Naive thymus-derived CD8-positive, alpha-beta T cell (primary cell): ENCODE data around the gene ZFP28. TPM values are rescaled to one million over a fixed set of nuclear protein-coding genes. Genes with fewer than 3 reads are reported as not detected.
A peak's percentile ranks its signal among the peaks of the same experiment; 100 is the strongest.

ENCODE experiments used
- ATAC-seq, 2 donors: fragments of 150-1000 bp; cut with Tn5 transposase in 1 of 2; sonication (Bioruptor Pico), chemical (Tn5 transposase) in 1 of 2; 1 replicate in 1 of 2; 2 replicates in 1 of 2; pipeline ENCODE4 v1.10.0; 2021; ENCODE audit warnings: mild to moderate bottlenecking in 2 of 2, moderate library complexity in 2 of 2
- POLR2A ChIA-PET: fragments of 350-600 bp; sonication (Branson Sonifier 250); formaldehyde crosslinking; loops from one replicate; lab custom pipeline; 2021; ENCODE audit warnings: antibody characterized with exemption; lab: Charles Lee
- DNase-seq, 10 donors: peaks; one replicate each; pipeline versions ENCODE4 v3.0.0 to v3.0.0-alpha.2; 2020 to 2022
- H3K27ac Mint-ChIP-seq, 10 donors: one replicate each; pipeline ENCODE4 v1.8.0; 2020 to 2022; ENCODE audit warnings: mild to moderate bottlenecking in 10 of 10, mixed read lengths in 10 of 10, moderate library complexity in 4 of 10, inconsistent platforms in 1 of 10
- H3K27me3 Mint-ChIP-seq, 5 donors: one replicate each; pipeline ENCODE4 v1.8.0; 2021 to 2022; ENCODE audit warnings: mixed read lengths in 5 of 5
- H3K36me3 Mint-ChIP-seq, 3 donors: one replicate each; pipeline ENCODE4 v1.8.0; 2020 to 2022; ENCODE audit warnings: mixed read lengths in 3 of 3, mild to moderate bottlenecking in 2 of 3, inconsistent platforms in 1 of 3
- H3K4me1 Mint-ChIP-seq, 4 donors: one replicate each; pipeline ENCODE4 v1.8.0; 2021 to 2022; ENCODE audit warnings: mixed read lengths in 4 of 4
- H3K4me3 Mint-ChIP-seq, 10 donors: one replicate each; pipeline ENCODE4 v1.8.0; 2020 to 2022; ENCODE audit warnings: mild to moderate bottlenecking in 10 of 10, mixed read lengths in 10 of 10, moderate library complexity in 6 of 10, inconsistent platforms in 1 of 10
- H3K9me3 Mint-ChIP-seq, 9 donors: one replicate each; pipeline ENCODE4 v1.8.0; 2020 to 2022; ENCODE audit warnings: mixed read lengths in 9 of 9, mild to moderate bottlenecking in 3 of 9, inconsistent platforms in 1 of 9, moderate library complexity in 1 of 9
- polyA plus RNA-seq, 3 donors: library from polyadenylated mRNA; unstranded; fragments of 300-500 nt; fragmentation: Illumina TruSeq; gene quantifications; one replicate each; pipeline ENCODE4 v1.2.3, GENCODE V29; 2021
- total RNA-seq, 8 experiments: library from RNA in 2 of 8; stranded (reverse) in 2 of 8; gene quantifications; one replicate each; pipeline ENCODE4 v1.2.3 and lab custom pipeline; 2021 to 2026

ZFP28 gene
- total and polyA plus RNA-seq, 5 experiments from 2014 or later = 0.93 to 13.3 (median 2.8) TPM

DNA sequence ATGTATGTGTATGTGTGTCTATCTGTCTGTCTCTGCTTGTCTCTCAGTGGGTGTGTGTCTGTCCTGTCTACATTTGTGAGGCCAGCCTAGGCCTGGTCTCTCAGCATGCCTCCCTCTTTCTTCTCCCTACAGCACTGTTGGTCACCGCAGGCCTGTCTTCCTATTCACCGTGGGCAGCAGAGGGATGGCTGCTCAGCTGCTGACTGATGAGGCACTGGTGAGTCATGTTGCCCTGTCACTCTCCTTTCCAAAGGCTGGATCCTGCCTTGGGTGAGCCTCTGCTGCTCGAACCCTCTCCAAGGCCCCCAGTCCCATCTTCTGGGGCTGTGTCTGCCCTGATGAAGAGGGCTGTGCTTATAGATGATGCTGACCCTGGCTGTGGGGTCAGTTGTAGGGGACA, 62.6 kb downstream of the ZFP28 start:
- Mint-ChIP-seq H3K36me3 (peaks cover 57 to 87% (median 69%) of the 10 kb centered on the region in 3 donors), H3K27me3 (no peaks in the 10 kb centered on the region), H3K27ac (no peak overlapping the region), H3K9me3 (peaks cover 21 to 87% (median 44%) of the 10 kb centered on the region in 9 donors), H3K4me3 (peak overlapping the region in 1 of 10 donors; percentile 26), H3K4me1 (peaks cover 2 to 9% (median 8%) of the 10 kb centered on the region in 4 donors)
- no peak for ATAC-seq
- POLR2A ChIA-PET = no interaction called here
- DNase-seq = no peak

DNA sequence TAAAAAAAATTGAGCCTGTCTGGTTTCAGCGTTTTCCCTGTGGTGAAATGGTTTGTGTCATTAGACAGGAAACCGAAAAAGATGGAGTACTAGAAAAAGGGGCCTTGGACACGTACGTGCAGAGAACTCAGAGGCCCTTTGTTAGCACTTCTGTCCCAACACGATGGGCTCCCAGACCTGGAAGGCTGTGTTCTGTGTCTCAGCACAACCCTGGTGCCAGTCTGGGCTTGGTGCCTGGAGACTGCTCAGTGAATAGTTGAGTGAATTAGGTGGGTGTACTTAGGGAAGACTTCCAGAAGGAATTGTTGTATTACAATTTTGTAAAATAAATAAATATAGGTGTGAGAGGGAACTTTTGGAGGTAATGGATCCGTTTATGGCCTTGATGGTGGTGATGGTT, 65.1 kb downstream of the ZFP28 start:
- Mint-ChIP-seq H3K4me1 (peaks cover 0 to 3% (median 2%) of the 10 kb centered on the region in 4 donors), H3K36me3 (peaks cover 66 to 88% (median 75%) of the 10 kb centered on the region in 3 donors), H3K27me3 (no peaks in the 10 kb centered on the region), H3K27ac (no peak overlapping the region), H3K4me3 (no peak overlapping the region), H3K9me3 (peaks cover 15 to 96% (median 56%) of the 10 kb centered on the region in 9 donors)
- no peak for DNase-seq
- no peak for ATAC-seq
- POLR2A ChIA-PET = no interaction called here

Other genes starting within 250 kb of the ZFP28 start
- gene ZSCAN5A, start 224.1 kb upstream of the ZFP28 start, total RNA-seq = 10 to 100 TPM; 12.3 to 12.4 TPM
- gene ZSCAN5A, start 224.1 kb upstream of the ZFP28 start, polyA plus RNA-seq = 1 to 10 TPM; 7.4 to 8.9 (median 7.4) TPM
- gene ZNF582, start 145.4 kb upstream of the ZFP28 start, total RNA-seq = 1 to 10 TPM; 5.8 to 7.1 TPM
- gene ZNF582, start 145.4 kb upstream of the ZFP28 start, polyA plus RNA-seq = 1 to 10 TPM; 5.6 to 6.8 (median 6.5) TPM
- 10 to 100 TPM; 12.1 to 13.5 TPM for gene ZNF583, start 134.6 kb upstream of the ZFP28 start, total RNA-seq
- gene ZNF583, start 134.6 kb upstream of the ZFP28 start, polyA plus RNA-seq = 10 to 100 TPM; 14.0 to 17.3 (median 14.5) TPM
- gene ZNF667, start 61.6 kb upstream of the ZFP28 start, total RNA-seq = 10 to 100 TPM; 12.1 to 14.7 TPM
- gene ZNF667, start 61.6 kb upstream of the ZFP28 start, polyA plus RNA-seq = 1 to 10 TPM; 4.2 to 6.5 (median 4.5) TPM
- gene ZNF471, start 31.1 kb upstream of the ZFP28 start, total RNA-seq = 10 to 100 TPM; 10.6 to 10.8 TPM
- under 1 TPM in 2 of 3 donors, not detected in 1; 0.61 to 0.89 TPM for gene ZNF471, start 31.1 kb upstream of the ZFP28 start, polyA plus RNA-seq
- 1 to 10 TPM; 8.5 to 9.0 TPM for gene ZNF470, start 28.5 kb downstream of the ZFP28 start, total RNA-seq
- gene ZNF470, start 28.5 kb downstream of the ZFP28 start, polyA plus RNA-seq = 1 to 10 TPM; 1.7 to 3.4 (median 1.8) TPM
- 1 to 10 TPM; 7.9 to 9.3 TPM for gene ZNF71, start 56.4 kb downstream of the ZFP28 start, total RNA-seq
- gene ZNF71, start 56.4 kb downstream of the ZFP28 start, polyA plus RNA-seq = 1 to 10 TPM; 6.3 to 9.8 (median 6.9) TPM
- not detected for gene SMIM17, start 104.2 kb downstream of the ZFP28 start, total RNA-seq
- gene SMIM17, start 104.2 kb downstream of the ZFP28 start, polyA plus RNA-seq = under 1 TPM in 1 of 3 donors, not detected in 2; 0.21 TPM
- gene ZNF835, start 132.8 kb downstream of the ZFP28 start, total RNA-seq = 1 to 10 TPM; 6.9 to 7.3 TPM
- gene ZNF835, start 132.8 kb downstream of the ZFP28 start, polyA plus RNA-seq = 1 to 10 TPM in 2 of 3 donors, under 1 TPM in 1; 0.23 to 6.8 (median 2.3) TPM